DMS 273 (cell line): Measurements from ENCODE around the gene EPAS1.
A peak's percentile ranks its signal among the peaks of the same experiment; 100 is the strongest.

Source experiments
- DNase-seq: peaks from one replicate; lab custom pipeline; 2025; ENCODE audit not compliant: unreplicated experiment; lab: John Stamatoyannopoulos, UW

EPAS1 gene

DNA sequence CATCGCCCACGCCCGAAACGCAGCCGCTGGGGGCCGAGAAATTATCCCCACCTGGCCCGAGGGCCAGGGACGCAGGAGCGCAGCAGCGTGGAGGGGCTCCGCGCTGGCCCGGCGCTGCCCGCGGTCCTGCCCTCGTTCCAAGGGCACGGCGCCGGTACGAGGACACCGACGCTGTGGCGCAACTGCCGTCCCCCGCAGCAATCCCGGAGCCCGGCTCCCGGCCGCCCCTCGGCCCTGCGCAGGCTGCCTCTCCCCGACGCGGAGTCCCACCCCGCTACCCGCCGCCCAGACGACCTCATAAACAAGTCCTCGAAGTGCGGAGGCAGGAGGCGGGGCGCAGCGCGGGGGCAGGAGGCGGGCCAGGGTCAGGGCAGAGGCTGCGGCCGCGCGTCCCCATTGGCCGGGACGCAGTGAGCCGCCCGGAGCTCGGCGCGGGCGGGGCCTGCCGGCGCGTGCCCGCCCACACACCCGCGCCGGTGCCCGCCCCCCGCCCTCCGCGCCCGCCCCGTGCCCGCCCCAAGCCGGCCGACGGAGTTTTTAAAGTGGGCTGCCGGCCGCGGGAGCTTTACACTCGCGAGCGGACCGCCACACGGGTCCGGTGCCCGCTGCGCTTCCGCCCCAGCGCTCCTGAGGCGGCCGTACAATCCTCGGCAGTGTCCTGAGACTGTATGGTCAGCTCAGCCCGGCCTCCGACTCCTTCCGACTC is at the start of gene EPAS1:
EPAS1 (plus strand) TSS at position 568 of the 706 bp plus-strand sequence. CDS start 505 bp downstream, outside the sequence.
- DNase-seq = peak; percentile 91

DNA sequence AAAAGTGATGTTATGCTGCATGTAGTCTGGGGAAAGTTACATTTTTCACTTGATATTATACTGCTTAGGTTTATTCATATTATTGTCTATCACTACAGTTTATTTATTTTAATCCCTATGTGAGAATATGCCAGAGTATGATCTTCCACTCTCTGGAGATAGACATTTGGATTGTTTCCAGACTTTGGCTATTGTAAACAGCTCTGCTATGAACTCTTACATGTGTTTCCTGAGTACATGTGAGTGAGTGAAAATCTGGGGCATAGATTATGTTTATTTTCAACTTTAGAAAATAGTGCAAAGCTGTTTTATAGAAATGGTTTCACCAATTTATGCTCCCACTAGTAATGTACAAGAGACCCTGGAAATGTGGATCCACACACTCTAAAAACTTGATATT is 49.0 kb upstream of the EPAS1 start:
- DNase-seq = peak; percentile 50

DNA sequence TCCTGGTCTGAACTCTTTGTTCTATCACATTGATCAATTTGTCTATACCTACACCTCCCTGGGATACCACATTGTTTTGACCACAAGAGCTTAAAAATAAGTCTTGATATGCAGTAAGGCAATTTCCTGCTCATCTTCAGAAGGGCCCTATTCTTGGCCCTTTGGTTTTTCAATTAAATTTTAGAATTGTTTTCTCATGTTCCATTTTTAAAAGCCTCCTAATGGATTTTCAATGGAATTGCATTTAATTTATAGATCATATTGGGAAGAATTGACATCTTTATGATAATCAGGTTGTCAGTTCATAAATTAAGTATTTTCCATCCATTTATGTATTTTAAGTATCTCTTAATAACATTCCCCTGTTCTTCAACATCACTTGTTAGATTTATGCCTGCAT is 47.6 kb upstream of the EPAS1 start:
- DNase-seq = no peak

DNA sequence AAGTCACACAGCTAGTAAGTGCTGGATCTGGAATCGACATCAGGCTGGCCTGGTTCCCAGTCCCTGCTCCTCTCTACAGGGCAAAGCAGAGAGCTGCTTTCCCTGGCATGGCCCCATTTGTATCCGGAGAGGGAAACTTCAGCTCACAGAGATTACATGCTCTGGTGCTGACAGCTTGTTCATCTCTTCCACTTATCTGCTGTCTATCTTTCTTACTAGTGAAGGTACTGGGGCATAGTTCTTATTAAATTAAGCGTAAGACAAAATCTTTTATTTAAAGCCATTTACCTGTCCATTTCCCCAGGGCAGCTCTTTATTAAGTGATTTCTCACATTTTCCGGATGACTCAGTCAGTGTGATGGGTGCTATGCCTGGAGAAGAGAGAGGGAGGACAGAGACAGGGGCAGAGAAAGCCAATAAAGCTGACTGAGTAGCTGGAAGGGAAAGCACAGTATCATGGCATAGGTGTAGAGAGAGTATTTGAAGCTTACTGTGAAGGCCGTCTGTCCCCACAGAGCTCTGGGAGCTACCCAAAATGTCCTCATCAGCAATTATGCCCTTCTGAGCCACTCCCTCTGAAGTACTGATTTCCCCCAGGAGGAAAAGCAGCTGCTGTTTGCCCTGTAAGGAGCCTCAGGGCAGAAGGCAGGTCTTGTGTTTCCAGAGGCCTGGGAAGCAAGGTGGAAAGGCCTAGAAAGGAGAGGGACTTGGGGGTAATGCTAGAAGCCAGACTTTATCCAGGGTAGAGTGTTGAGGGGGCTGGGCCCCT is 44.1 kb upstream of the EPAS1 start:
- peak; percentile 64 for DNase-seq

DNA sequence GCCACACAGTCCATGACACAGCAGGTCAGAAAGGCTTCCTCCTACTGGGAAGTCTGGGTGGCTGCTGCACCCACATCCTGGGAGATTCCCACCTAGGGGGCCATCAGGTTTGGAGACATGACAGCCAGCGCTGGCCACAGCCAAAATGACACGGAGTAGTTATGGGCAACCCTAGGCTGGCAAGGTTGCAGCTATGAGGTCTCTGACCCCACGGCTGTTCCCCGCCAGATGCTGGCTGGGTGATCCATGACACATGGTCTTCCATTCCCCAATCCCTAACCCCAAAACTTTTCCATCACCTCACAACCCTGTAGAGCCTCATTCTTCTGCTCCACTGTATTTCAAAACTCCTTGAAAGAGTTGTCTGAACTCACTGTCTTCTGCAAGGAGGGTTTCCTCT is 42.7 kb upstream of the EPAS1 start:
- no peak for DNase-seq

DNA sequence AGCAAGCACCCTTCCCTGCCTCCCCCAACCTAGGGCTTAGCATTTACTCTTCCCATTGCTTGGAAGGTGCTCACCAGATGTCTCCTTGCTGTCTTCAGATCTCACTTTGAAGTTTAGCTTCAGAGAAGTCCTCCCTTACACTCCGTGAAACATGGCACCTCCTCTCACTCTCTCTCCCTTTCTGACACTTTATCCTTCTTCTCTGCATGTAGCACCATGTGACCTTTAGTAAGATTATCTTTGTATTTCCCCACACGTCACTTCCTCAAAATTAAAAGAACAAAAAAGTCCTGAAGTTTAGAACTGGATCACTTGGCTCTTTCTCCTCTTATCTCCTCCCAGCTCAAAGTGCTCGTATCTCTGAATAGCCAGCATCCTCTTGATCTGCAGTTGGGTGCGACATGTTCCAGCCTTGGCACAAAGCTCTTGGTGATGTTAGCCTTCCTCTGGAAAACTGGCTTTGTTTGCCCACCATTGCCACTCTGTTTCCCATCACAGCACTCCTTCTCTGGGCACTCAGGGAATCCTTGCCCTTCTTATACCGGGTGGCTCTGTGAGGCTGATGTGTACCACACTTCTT is 40.6 kb upstream of the EPAS1 start:
- DNase-seq = no peak

DNA sequence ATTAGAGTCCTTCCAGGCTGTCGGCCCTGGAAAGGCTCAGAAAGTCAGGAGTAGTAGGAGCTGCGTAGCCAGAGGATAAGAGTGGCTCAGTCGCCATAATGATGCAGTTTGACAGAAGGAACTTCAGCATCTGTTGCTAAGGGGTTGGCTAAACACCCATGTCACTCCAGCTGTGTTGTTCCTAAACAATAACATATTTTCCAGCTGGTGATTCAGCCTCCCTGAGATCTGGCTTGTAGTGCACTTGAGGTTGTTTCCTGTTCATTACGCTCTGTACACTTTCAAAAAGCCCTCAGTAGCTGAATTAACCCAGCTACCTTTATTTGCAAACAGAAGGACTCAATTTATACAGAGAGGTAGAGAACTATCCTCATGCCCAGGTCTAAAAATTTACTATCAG is 39.7 kb upstream of the EPAS1 start:
- peak; percentile 51 for DNase-seq

DNA sequence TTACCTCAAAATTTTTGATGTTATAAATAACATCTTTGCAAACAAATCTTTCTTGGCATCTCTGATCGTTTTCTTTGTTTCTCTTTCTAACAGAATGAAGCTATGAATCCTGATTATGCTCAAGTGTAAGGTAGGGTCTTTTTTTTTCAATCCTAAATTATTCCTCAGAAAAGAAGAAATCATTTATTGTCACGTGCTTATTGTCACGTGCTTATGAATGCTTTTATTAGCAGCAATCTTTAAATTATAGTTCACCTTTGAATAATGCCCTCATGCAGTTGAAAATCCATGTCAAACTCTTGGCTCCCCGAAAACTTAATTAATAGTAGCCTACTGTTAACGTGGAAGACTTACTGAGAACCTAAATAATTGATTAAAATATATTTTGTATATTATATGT is 39.2 kb upstream of the EPAS1 start:
- DNase-seq = no peak

DNA sequence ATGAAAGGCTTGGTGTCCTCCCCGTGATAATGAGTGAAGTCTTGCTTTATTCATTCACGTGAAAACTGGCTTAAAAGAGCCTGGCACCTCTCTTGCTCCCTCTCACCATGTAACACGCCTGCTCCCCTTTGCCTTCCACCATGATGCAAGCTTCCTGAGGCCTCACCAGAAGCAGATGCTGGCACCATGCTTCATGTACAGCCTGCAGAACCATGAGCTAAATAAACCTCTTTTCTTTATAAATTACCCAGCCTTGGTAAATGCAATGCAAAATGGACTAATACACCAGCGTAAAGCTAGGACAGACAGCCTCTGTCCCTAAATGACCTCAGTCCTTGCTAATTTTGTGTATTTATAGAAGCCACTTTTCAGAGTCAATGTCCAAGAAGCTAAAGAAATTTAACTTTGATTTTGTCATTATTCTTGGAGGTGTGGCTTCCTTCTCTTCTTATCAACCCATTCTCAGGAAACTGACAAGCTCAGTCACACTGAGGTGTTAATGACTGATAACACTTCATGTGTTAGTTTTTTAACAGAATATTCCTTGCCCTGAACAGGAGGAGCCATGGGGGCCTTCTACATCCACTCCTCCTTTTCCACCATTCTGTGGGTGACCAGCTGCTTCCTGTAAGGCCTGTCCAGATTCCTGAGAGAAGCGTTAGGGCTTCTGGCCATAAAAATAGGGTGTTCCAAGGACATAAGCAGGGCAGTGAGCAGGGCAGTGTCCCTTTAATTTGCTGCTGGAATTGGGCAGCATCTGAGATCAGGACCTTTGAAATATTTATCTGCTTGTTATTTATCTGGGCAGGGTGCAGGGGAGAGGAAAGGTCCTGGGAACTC is 38.0 kb upstream of the EPAS1 start:
- DNase-seq = no peak

DNA sequence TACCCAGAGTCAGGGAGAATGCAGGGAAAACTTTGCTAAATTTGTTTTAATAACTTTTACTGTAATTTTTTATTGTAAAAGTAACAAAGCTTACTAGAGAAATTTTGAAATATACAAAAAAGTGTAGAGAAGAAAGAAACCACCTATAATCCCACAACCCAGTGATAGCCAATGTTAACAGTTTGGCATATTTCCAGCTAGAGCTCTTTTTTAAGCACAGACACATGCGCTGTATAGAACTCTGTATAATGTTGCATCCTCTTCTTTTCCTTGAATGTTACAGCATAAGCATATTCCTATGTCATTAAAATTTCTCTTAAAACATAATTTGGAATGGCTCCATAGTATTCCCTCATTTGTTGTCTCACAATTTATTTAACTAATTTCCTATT is 37.4 kb upstream of the EPAS1 start:
- no peak for DNase-seq

DNA sequence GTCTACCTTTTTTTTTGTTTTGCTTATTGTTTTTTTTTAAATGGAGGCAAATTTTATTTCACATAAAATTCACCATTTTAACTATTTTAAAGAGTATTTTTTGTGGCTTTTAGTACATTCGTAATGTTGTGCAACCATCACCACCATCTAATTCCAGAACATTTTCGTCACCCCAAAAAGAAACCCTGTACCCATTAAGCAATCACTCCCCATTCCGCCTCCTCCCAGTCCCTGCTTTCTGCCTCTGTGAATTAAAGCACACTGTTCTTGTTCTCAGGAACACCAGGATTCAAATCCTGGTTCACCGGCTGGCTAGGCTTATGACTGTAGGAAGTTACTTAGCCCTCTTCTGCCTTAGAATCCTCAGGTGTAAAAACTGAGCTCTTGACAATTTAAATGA is 36.9 kb upstream of the EPAS1 start:
- no peak for DNase-seq

DNA sequence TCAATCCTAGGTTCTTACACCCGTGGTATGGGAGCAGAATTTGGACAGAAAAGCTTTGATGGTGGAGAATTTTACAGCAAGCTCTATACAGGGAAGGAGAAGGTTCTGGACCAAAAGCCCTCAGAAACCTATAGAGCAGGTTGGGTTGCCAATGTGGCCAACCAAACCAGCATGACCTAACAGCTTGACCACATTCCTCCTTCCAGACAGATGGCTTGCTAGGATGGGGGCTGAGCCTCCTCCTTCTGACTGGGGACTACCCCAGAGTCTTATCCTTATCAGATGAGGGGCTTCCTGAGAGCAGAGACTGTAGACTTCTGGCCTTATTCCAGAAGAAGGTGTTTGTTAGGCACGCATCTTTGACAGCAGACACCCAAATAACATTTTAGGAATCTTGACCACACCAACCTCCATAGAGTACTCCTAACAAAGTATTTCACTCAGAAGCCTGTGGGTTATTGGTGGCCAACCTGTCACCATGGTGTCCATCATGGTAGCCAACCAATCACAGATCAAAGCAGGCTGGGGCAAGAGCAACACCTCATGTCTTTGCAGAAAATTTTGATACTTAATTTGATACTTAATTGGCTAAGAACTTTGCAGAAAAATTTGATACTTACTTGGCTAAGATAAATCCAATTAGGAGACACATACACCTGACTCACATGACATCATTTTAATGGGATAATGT is 34.8 kb upstream of the EPAS1 start:
- no peak for DNase-seq

DNA sequence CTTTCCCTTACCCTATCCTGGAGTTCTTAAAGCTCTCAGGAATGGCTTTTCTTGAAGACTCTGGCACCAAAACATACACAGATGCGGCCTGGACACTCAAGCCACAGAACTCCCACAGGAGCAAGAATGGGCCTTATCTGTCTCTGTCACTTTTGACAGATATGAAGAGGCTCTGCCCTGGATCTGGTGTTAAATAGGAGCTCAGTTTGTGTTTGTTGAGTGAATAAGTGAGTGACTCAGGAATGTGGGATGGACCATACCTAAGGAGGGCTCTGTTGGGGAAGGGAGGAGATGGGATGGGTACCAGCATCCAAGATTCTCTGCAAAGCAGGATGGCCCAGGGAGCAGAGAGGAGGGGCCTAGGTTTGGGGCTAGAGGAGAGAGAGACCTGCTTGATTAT is 33.9 kb upstream of the EPAS1 start:
- no peak for DNase-seq

DNA sequence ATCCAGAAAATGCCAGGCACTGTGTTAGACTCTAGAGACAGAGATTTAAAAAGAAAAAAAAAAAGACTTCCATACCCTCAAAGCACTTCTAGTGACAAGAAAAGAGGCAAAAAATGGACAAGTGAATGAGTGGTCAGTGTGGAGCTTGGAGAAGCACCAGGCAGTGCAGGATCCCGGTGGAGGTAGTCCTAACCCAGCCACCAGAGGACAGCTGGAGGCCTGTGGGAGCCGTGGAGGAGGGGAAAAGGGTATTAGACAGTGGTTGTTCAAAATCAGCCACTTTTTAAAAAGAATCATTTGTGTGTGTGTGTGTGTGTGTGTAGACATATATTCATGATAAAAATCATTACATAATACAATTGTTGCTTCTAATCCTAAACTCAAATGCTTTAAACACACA is 32.8 kb upstream of the EPAS1 start:
- DNase-seq = no peak

DNA sequence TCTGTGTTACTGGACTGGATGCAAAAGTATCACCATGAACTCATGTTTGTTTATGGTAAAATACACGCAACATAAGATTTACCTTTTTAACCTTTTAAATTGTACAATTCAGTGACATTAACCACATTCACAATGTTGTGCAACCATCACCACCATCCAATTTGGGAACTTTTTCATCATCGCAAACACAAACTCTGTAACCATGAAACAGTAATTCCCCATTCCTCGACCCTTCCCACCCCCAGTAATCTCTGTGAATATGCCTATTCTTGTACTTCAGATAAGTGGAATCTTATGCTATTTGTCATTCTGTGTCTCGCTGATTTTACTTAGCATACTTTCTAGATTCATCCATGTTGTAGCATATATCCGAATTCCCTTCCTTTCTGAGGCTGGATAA is 31.1 kb upstream of the EPAS1 start:
- DNase-seq = no peak

DNA sequence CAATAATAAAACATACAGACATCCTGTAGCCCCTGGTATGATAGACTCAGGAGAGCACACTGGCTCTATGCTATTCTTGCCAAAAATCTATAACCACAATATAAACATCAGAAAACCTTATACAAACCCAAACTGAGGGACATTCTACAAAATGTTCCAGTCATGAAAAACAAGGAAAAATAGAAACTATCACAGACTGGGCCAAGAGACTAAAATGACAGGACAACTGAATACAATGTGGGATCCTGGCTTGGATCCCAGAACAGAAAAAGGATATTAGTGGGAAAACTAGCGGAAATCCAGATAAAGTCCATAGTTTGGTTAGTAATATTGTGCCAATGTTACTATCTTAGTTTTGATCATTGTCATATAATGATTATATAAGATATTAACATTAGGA is 29.6 kb upstream of the EPAS1 start:
- DNase-seq = no peak

DNA sequence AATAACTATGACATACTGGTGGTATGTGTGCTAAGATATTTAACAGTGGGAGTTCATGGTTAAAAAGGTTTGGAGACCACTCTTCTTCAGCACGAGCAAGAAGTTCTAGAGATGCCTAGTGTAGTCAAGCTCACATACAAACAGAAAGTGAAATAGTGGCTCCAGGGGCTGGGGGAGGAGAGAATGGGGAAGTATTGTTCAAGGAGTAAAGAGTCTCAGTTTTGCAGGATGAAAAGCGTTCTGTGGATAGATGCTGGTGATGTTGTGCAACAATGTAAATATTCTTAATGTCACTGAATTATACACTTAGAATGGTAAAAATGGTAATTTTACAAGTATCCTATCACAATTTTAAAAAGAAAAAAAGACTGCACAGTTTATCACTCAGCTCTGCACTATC is 29.0 kb upstream of the EPAS1 start:
- no peak for DNase-seq

DNA sequence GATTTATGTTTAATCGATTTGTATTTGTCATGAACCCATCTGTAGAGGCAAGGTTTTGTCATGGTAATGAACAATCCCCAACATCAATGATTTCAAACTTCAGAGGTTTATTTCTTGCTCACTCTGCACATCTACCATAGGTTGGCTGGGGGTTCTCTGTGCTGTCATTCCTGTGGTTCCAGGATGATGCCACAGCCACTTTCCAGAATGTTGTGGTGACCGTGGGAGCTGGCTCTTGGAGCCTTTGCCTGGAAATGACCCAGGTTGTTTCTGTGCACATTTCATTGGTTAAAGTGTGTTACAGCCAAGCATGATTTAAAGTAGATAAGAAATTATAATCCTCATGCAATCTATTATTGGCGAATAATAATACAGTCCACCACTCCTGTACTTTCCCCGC is 28.2 kb upstream of the EPAS1 start:
- DNase-seq = no peak

DNA sequence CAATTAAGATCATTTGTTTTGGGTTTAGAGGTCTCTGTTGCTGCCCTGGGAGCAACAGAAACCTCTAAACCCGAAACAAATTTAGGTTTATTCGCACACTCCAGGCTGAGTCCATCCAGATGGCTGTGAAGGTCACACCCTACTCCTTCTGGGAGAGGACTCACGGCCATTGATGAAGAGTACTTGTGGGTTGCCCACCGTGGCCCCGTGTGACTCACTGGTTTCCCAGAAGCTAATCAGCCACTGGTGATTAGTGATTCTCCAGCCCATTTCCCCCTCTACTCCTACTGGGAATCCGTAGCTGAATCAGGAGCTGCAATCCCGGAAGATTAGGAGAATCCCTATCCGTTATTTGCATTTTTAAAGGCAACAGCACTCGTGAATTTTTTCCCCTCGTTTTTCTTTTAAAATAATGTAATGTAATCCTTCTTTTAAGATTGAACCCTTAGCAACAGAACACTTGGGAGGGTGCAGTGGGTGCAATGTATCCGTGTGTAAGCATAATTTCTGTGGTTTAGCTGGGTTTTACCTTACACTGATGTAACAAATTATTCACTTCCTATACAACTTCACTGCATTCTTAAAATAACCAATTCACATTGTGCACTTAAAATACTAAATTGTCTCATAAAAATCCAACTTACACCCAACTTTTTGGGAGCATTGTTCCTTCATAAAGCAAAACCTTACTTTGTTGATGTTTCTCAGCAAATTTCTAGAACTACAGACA is 27.5 kb upstream of the EPAS1 start:
- no peak for DNase-seq

DNA sequence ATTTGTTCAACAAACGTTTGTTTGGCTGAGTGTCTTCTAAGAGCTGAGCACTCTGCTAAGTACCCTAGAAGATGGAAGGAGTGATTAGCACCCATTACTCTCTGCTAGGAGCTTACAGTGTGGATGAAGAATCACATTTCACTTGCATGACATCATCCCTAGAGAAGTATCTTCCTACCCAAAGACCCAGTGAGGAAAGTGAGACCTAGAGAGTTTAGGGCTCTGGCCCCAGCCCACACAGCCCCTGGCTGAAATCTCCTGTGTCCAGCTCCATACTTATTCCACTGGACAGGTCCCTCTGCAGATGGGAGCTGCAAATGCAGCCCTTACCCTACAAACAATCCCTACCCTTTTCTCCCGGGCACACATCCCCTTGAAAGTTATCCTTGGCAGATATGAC is 26.8 kb upstream of the EPAS1 start:
- no peak for DNase-seq
